ENCODE results near the gene ZSWIM6. TPM values are rescaled to one million over a fixed set of nuclear protein-coding genes. Genes with fewer than 3 reads are reported as not detected.

The ZSWIM6 gene
- total and polyA plus RNA-seq, 2 of the 4 experiments (the other 2 are of a cell fraction) = 10.8 to 14.1 TPM

DNA sequence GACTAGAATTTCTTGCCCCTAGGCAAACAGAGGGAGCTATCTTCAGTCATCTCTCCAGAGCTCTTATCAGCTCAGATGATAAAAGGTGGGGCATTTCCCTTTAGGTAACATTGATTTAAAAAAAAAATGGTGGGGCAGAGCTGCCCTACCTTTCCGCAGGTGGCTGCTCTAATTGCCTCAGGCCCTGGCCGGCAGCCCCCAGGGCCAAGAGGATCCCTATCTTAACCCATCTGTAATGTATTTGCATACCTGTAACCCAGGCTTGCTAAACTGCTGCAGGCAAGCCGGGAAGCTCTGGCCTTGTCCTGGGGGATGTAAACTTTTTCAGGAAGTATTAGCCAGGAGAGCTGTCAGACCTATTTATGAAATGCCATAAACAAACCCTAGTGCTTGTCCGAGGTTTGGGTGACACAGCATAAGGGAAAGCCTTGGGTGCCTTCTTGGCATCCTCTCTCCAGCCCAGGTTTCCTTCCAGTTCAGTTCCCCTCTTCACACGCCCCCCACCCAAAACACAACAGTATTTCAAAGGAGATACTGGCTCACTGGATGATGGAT lies 20.9 kb upstream of the ZSWIM6 start:
- H3K56ac ChIP-seq (ENCODE audit: extremely low read depth, insufficient read depth, low read length) = no peak overlapping the region
- no peaks in the 10 kb centered on the region for H3K9me3 ChIP-seq (ENCODE audit: control insufficient read depth, insufficient read depth, low read length)
- H2BK15ac ChIP-seq (ENCODE audit: low read depth, low read length) = 0 out of 3 replicates have a peak overlapping the region, but pooled peaks have one; percentile 17
- no peak for DNase-seq
- no peak overlapping the region for H3K9ac ChIP-seq (ENCODE audit: low read depth, low read length)
- peak overlapping the region; percentile 6 for H2BK5ac ChIP-seq (ENCODE audit: low read depth, low read length, poor library complexity, severe bottlenecking)
- peak overlapping the region; percentile 16; the same call in 1 of the 2 replicates for H2BK120ac ChIP-seq (ENCODE audit: low read depth, low read length)
- peak overlapping the region; percentile 35 for H3K18ac ChIP-seq (ENCODE audit: low read depth, low read length)
- ChIA-PET CTCF (interaction anchor here (0.7 to 2.3 kb wide), 4 partner anchors 10 to 581 kb away, joined by 3 to 5 read pairs (median 3); no protein-coding TSS in a partner anchor), POLR2A (ENCODE audit: unreplicated experiment) (no interaction called here)
- H3K23ac ChIP-seq (ENCODE audit: low read depth, low read length) = no peak overlapping the region
- no CpG with 5 or more reads among the region's 5 CpGs for WGBS, 2 experiments (ENCODE audit: extremely low coverage in 2 of 2, insufficient read length in 1 of 2)
- dilution Hi-C loops (cut with HindIII; ENCODE audit: low sequenced_read_pairs, unreplicated experiment) = no loop called here
- H3K79me1 ChIP-seq (ENCODE audit: low read depth in 1 of 2, low read length in 2 of 2) = 0 out of 4 replicates have a peak, but pooled peaks cover 0 to 3% of the 10 kb centered on the region in 2 experiments
- H2AK9ac ChIP-seq (replicated peaks; ENCODE audit: low read depth, low read length, poor library complexity) = no peak overlapping the region
- H4K20me1 ChIP-seq (ENCODE audit: insufficient read depth, low read length) = no peaks in the 10 kb centered on the region
- H3K36me3 ChIP-seq (ENCODE audit: control insufficient read depth, insufficient read depth, low read length) = no peaks in the 10 kb centered on the region
- H3K4me3 ChIP-seq (ENCODE audit: insufficient read depth, low read depth, low read length) = no peak overlapping the region
- H2AFZ ChIP-seq (replicated peaks; ENCODE audit: low read length, poor library complexity) = no peak overlapping the region
- H4K5ac ChIP-seq (ENCODE audit: low read depth, low read length) = peak overlapping the region; percentile 66; the same call in 1 of the 2 replicates
- H3K27ac ChIP-seq (ENCODE audit: insufficient read depth, low read length) = 0 out of 2 replicates have a peak overlapping the region, but pooled peaks have one; percentile 9
- in situ Hi-C loops (cut with MboI; ENCODE audit: low sequenced_read_pairs) = loop anchor here (25.0 kb wide), 1 partner anchor 624 kb away; no protein-coding TSS in a partner anchor
- H3K4ac ChIP-seq (ENCODE audit: low read depth, low read length) = peak overlapping the region; percentile 56
- TF ChIP-seq, protein P1, sequence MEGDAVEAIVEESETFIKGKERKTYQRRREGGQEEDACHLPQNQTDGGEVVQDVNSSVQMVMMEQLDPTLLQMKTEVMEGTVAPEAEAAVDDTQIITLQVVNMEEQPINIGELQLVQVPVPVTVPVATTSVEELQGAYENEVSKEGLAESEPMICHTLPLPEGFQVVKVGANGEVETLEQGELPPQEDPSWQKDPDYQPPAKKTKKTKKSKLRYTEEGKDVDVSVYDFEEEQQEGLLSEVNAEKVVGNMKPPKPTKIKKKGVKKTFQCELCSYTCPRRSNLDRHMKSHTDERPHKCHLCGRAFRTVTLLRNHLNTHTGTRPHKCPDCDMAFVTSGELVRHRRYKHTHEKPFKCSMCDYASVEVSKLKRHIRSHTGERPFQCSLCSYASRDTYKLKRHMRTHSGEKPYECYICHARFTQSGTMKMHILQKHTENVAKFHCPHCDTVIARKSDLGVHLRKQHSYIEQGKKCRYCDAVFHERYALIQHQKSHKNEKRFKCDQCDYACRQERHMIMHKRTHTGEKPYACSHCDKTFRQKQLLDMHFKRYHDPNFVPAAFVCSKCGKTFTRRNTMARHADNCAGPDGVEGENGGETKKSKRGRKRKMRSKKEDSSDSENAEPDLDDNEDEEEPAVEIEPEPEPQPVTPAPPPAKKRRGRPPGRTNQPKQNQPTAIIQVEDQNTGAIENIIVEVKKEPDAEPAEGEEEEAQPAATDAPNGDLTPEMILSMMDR (conservative IDR thresholded peaks at IDR 0.05; ENCODE audit: low read depth, low read length) = no peak
- TF ChIP-seq RCOR1 (IDR thresholded peaks at IDR 0.05; ENCODE audit: insufficient replicate concordance, low read length) (no peak), MXI1 (IDR thresholded peaks at IDR 0.05; ENCODE audit: borderline replicate concordance, low read depth, low read length) (no peak), CHD1 (IDR thresholded peaks at IDR 0.05; ENCODE audit: low read depth, low read length) (no peak), CEBPB (IDR thresholded peaks at IDR 0.05; ENCODE audit: low read depth, low read length) (no peak), MAZ (IDR thresholded peaks at IDR 0.05; ENCODE audit: borderline replicate concordance, low read depth, low read length) (no peak), SMC3 (IDR thresholded peaks at IDR 0.05; ENCODE audit: low read depth, low read length) (no peak), RAD21 (IDR thresholded peaks at IDR 0.05; ENCODE audit: low read length) (no peak), POLR2A (IDR thresholded peaks at IDR 0.05; ENCODE audit: low read depth, low read length) (no peak), NFE2L2 (IDR thresholded peaks at IDR 0.05; ENCODE audit: low read depth, low read length) (no peak), BHLHE40 (IDR thresholded peaks at IDR 0.05; ENCODE audit: low read depth, low read length) (no peak)
- TF ChIP-seq, protein P2, sequence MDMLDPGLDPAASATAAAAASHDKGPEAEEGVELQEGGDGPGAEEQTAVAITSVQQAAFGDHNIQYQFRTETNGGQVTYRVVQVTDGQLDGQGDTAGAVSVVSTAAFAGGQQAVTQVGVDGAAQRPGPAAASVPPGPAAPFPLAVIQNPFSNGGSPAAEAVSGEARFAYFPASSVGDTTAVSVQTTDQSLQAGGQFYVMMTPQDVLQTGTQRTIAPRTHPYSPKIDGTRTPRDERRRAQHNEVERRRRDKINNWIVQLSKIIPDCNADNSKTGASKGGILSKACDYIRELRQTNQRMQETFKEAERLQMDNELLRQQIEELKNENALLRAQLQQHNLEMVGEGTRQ (IDR thresholded peaks at IDR 0.05; ENCODE audit: low read depth, low read length) = no peak
- TF ChIP-seq, protein P3, sequence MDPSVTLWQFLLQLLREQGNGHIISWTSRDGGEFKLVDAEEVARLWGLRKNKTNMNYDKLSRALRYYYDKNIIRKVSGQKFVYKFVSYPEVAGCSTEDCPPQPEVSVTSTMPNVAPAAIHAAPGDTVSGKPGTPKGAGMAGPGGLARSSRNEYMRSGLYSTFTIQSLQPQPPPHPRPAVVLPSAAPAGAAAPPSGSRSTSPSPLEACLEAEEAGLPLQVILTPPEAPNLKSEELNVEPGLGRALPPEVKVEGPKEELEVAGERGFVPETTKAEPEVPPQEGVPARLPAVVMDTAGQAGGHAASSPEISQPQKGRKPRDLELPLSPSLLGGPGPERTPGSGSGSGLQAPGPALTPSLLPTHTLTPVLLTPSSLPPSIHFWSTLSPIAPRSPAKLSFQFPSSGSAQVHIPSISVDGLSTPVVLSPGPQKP (IDR thresholded peaks at IDR 0.05; ENCODE audit: borderline replicate concordance, low read depth, low read length) = no peak
- peak overlapping the region in 1 of 2 experiments; percentile 12; a peak in 1 of 4 replicates for H4K8ac ChIP-seq (ENCODE audit: low read depth in 2 of 2, low read length in 2 of 2)
- H3K4me1 ChIP-seq (ENCODE audit: control insufficient read depth, insufficient read depth, low read length) = peaks cover 29% of the 10 kb centered on the region
- intact Hi-C loops (cut with micrococcal nuclease) = no loop called here
- peak overlapping the region; percentile 2; the same call in 1 of the 2 replicates for H4K91ac ChIP-seq (ENCODE audit: insufficient read depth, low read depth, low read length)
- no TSS peak for BruUV-seq (replicated peaks)
- no peaks in the 10 kb centered on the region for H3K27me3 ChIP-seq (ENCODE audit: control insufficient read depth, insufficient read depth, low read length)
- peak overlapping the region; percentile 52 for H2AK5ac ChIP-seq (ENCODE audit: low read depth, low read length)
- 0 out of 2 replicates have a peak overlapping the region, but pooled peaks have one; percentile 17 for H2BK20ac ChIP-seq (ENCODE audit: low read depth, low read length)
- peaks cover 11% of the 10 kb centered on the region for H3K9me1 ChIP-seq (ENCODE audit: insufficient read depth, low read length)
- no peak overlapping the region for H3K14ac ChIP-seq (replicated peaks; ENCODE audit: low read depth, low read length)
- H3K4me2 ChIP-seq (ENCODE audit: low read depth, low read length) = no peak overlapping the region
- ATAC-seq (ENCODE audit: low read depth) = no peak
